C4-2B (cell line): ENCODE data around the gene RPS13.

Experiments
- CTCF ChIP-seq: fragments of 450-650 bp; conservative IDR thresholded peaks from 2 replicates; pipeline ENCODE4 v1.5.1; 2017; ENCODE audit warnings: mild to moderate bottlenecking
- ZFX ChIP-seq: fragments of 450-650 bp; IDR thresholded peaks from 2 replicates; pipeline ENCODE4 v1.6.1; 2017

DNA sequence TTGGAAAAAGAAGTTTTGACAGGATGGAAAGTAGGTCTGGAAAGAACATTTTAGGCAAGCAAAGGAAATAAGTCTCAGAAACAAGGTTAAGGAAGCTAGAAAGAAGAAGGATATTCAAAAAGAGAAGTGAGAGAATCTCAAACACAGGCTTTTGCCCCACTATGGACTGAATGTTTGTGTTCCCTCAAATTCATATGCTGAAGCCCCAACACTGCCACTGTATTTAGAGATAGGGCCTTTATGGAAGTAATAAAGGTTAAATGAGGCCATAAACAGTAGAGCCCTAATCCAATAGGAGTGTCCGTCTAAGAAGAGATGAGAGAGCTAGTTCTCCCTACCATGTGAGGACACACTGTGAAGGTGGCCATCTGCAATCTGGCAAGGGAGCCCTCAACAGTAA, 20.6 kb upstream of the RPS13 start:
- TF ChIP-seq CTCF (no peak), ZFX (no peak)
